Panc1 (cell line): ENCODE data around the gene PIGH. TPM values are rescaled to one million over a fixed set of nuclear protein-coding genes. Genes with fewer than 3 reads are reported as not detected.
A peak's percentile ranks its signal among the peaks of the same experiment; 100 is the strongest.

Experiments
- ATAC-seq: fragments of 200-7000 bp; cut with Tn5 transposase; 2 replicates; pipeline ENCODE4 v1.9.1; 2020; ENCODE audit warnings: mild to moderate bottlenecking, moderate library complexity
- BruUV-seq: library from RNA; stranded (reverse); fragments of 400-500 nt; replicated peaks from 2 replicates; lab custom pipeline; 2021; lab: Mats Ljungman, UMichigan
- CTCF ChIA-PET: fragments of 300-600 bp; sonication (Branson Sonifier 250); formaldehyde crosslinking; loops from one replicate; lab custom pipeline; 2022; ENCODE audit warnings: antibody characterized with exemption; lab: Charles Lee
- POLR2A ChIA-PET: fragments of 300-600 bp; sonication (Branson Sonifier 250); formaldehyde crosslinking; loops from one replicate; lab custom pipeline; 2022; ENCODE audit warnings: antibody characterized with exemption; lab: Charles Lee
- DNase-seq: peaks from one replicate; pipeline ENCODE4 v3.0.0-alpha.2; 2010; ENCODE audit warnings: low read depth, low spot score
- H3K27ac ChIP-seq: 2 replicates; pipeline ENCODE4 v1.5.1; 2011; ENCODE audit warnings: mild to moderate bottlenecking, low read length, inconsistent platforms
- H3K27me3 ChIP-seq: fragments of 200-500 bp; sonication (Bioruptor generic); 2 replicates; pipeline ENCODE4 v1.6.0; 2014; ENCODE audit warnings: low read length, inconsistent platforms; ENCODE audit not compliant: control insufficient read depth, insufficient read depth
- H3K36me3 ChIP-seq: fragments of 200-500 bp; sonication (Bioruptor generic); 2 replicates; pipeline ENCODE4 v1.5.1; 2014; ENCODE audit warnings: inconsistent platforms, mild to moderate bottlenecking, low read length, moderate library complexity; ENCODE audit not compliant: control insufficient read depth, insufficient read depth
- H3K4me1 ChIP-seq: 2 replicates; pipeline ENCODE4 v1.5.1; 2011; ENCODE audit warnings: inconsistent platforms, mild to moderate bottlenecking, low read length, moderate library complexity; ENCODE audit not compliant: control insufficient read depth, insufficient read depth
- H3K4me3 ChIP-seq, 2 experiments: 2 replicates each; pipeline ENCODE4 v1.5.1; 2011 to 2012; ENCODE audit warnings: low read depth in 2 of 2, low read length in 2 of 2, mild to moderate bottlenecking in 2 of 2, inconsistent platforms in 1 of 2, moderate library complexity in 1 of 2
- H3K9me3 ChIP-seq: fragments of 200-500 bp; sonication (Bioruptor generic); 2 replicates; pipeline ENCODE4 v1.5.1; 2014; ENCODE audit warnings: low read depth, mild to moderate bottlenecking, inconsistent platforms, low read length, moderate library complexity; ENCODE audit not compliant: control insufficient read depth, insufficient read depth
- CTCF ChIP-seq: fragments of 450-650 bp; IDR thresholded peaks from 2 replicates; pipeline ENCODE4 v1.5.1; 2017; ENCODE audit warnings: mild to moderate bottlenecking
- POLR2AphosphoS5 ChIP-seq: IDR thresholded peaks from 2 replicates; pipeline ENCODE4 v1.6.1; 2012; ENCODE audit warnings: mild to moderate bottlenecking, low read depth, low read length, moderate library complexity
- REST ChIP-seq, 2 experiments: IDR thresholded peaks; 2 replicates each; pipeline ENCODE4 v1.6.1; 2011 to 2012; ENCODE audit warnings: low read depth in 2 of 2, control low read depth in 1 of 2, low read length in 1 of 2, mild to moderate bottlenecking in 1 of 2, moderate library complexity in 1 of 2; ENCODE audit not compliant: insufficient read depth in 1 of 2
- SIN3A ChIP-seq: IDR thresholded peaks from 2 replicates; pipeline ENCODE4 v1.6.1; 2012; ENCODE audit warnings: low read depth, mild to moderate bottlenecking, low read length, moderate library complexity, borderline replicate concordance; ENCODE audit not compliant: insufficient read depth
- TCF7L2 ChIP-seq: IDR thresholded peaks from 2 replicates; pipeline ENCODE4 v1.6.1; 2011; ENCODE audit warnings: mild to moderate bottlenecking, low read depth, low read length, inconsistent platforms
- in situ Hi-C: cut with HindIII; loops from 2 replicates; pipeline ENCODE4 v1.10.0; 2016; ENCODE audit warnings: low sequenced_read_pairs, low pct_unique_long_range_greater_than_20kb
- intact Hi-C: fragments of 100-400 bp; cut with micrococcal nuclease; formaldehyde crosslinking; loops from one replicate; pipeline ENCODE4 v1.10.0; 2022; ENCODE audit not compliant: unreplicated experiment
- total RNA-seq: library from RNA; stranded (reverse); gene quantifications from one replicate; pipeline ENCODE4 v1.2.1, GENCODE V29; 2021; ENCODE audit not compliant: unreplicated experiment

Gene PIGH
- total RNA-seq, 1 experiment from 2014 or later, result 13.3 TPM

DNA sequence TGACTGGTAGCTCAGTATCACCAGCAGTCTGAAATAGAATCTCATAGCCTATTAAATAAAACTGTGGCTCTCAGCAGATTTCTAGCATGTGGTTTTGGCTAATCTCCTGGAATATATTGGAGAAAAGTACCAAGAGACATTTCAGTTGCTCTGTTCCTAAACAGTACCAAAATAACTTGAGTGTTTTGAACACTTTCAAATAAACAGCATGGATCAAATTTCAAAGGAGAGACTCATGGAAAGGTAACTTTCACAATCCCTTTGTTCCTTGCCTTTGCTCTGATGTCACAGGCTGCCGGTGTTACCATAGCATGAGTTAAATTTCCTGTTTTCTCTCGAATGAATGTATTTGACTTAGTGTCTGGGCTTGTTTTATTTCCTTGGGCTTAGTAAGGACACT lies 23.0 kb upstream of the PIGH start:
- 0 out of 2 replicates have a peak overlapping the region, but pooled peaks have one; percentile 44 for H3K27ac ChIP-seq
- H3K36me3 ChIP-seq, result no peaks in the 10 kb centered on the region
- H3K4me3 ChIP-seq, result no peak overlapping the region
- no peaks in the 10 kb centered on the region for H3K9me3 ChIP-seq
- TF ChIP-seq POLR2AphosphoS5, result no peak
- TF ChIP-seq SIN3A, result no peak
- no TSS peak for BruUV-seq
- ChIA-PET POLR2A (interaction anchor here (0.6 kb wide), 1 partner anchor 17 kb away, joined by 3 read pairs; no protein-coding TSS in a partner anchor), CTCF (no interaction called here)
- H3K27me3 ChIP-seq, result no peaks in the 10 kb centered on the region
- H3K4me1 ChIP-seq, result peaks cover 9% of the 10 kb centered on the region
- intact Hi-C loops (no loop called here), in situ Hi-C loops (no loop called here)
- DNase-seq (no peak), ATAC-seq (no peak)

DNA sequence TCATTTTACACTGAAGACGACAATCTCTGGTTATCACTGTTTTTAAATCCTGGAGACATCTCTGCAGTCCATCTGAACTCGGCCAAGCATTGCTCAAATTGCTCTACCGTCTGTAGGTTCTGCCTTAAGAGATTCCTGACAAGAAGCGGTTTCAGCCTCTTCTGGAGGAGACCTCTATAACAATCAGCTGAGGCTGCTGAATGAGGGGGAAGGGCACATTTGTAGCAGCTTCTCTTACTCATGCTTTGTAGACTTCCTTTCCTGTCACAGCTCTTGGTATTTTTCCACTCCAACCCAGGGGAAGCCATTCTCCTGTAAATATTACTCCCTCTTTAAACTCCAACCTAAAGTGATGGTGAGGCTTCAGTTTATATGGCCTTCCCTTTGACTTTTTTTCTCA lies 22.6 kb upstream of the PIGH start:
- no peaks in the 10 kb centered on the region for H3K27me3 ChIP-seq
- BruUV-seq, result no TSS peak
- in situ Hi-C loops (no loop called here), intact Hi-C loops (no loop called here)
- no peaks in the 10 kb centered on the region for H3K36me3 ChIP-seq
- H3K9me3 ChIP-seq, result no peaks in the 10 kb centered on the region
- no peak for TF ChIP-seq TCF7L2
- ChIA-PET POLR2A (no interaction called here), CTCF (interaction anchor here (0.6 kb wide), 1 partner anchor 1131 kb away, joined by 3 read pairs; no protein-coding TSS in a partner anchor)
- DNase-seq (no peak), ATAC-seq (peak; percentile 57)
- no peak overlapping the region for H3K4me3 ChIP-seq
- H3K4me1 ChIP-seq, result peaks cover 9% of the 10 kb centered on the region
- H3K27ac ChIP-seq, result 0 out of 2 replicates have a peak overlapping the region, but pooled peaks have one; percentile 44

GRCh38 chr14:67620217-67620785 lies 20.2 kb upstream of the PIGH start:
- in situ Hi-C loops (no loop called here), intact Hi-C loops (no loop called here)
- ChIA-PET CTCF (interaction anchor here (0.6 to 0.9 kb wide), 3 partner anchors 37 to 107 kb away, joined by 3 to 4 read pairs (median 3); no protein-coding TSS in a partner anchor), POLR2A (no interaction called here)
- ATAC-seq, result peak; percentile 33
- H3K4me3 ChIP-seq, result peak overlapping the region; percentile 58 to 71
- TF ChIP-seq CTCF (no peak), SIN3A (no peak), POLR2AphosphoS5 (no peak), REST (IDR thresholded peaks at IDR 0.05; ENCODE audit: insufficient read depth in 1 of 2, low read depth in 2 of 2, low read length in 1 of 2) (no peak)
- no peaks in the 10 kb centered on the region for H3K27me3 ChIP-seq
- H3K9me3 ChIP-seq, result no peaks in the 10 kb centered on the region
- no peak for DNase-seq
- no TSS peak for BruUV-seq
- no peak overlapping the region for H3K27ac ChIP-seq
- H3K36me3 ChIP-seq, result no peaks in the 10 kb centered on the region
- H3K4me1 ChIP-seq, result peaks cover 9% of the 10 kb centered on the region
